H9 (cell line): Measurements from ENCODE around the gene CSRP3. TPM values are rescaled to one million over a fixed set of nuclear protein-coding genes. Genes with fewer than 3 reads are reported as not detected.

Experiments used
- DNase-seq: peaks from one replicate; pipeline ENCODE4 v3.0.0-alpha.2; 2017
- H2AFZ ChIP-seq: one replicate; pipeline ENCODE4 v1.6.1; 2013; ENCODE audit warnings: mild to moderate bottlenecking, low read length, control low read depth, moderate library complexity
- H2AK5ac ChIP-seq: 2 replicates; pipeline ENCODE4 v1.6.1; 2013; ENCODE audit warnings: low read length, control low read depth, mixed read lengths; ENCODE audit not compliant: insufficient read length
- H2BK120ac ChIP-seq: one replicate; pipeline ENCODE4 v1.6.1; 2013; ENCODE audit warnings: low read depth, mild to moderate bottlenecking, low read length, control low read depth, inconsistent platforms; ENCODE audit not compliant: poor library complexity, severe bottlenecking
- H2BK12ac ChIP-seq: 2 replicates; pipeline ENCODE4 v1.6.1; 2013; ENCODE audit warnings: low read length, control low read depth, mixed read lengths, low read depth; ENCODE audit not compliant: insufficient read length
- H2BK15ac ChIP-seq: 2 replicates; pipeline ENCODE4 v1.6.1; 2013; ENCODE audit warnings: low read depth, low read length, control low read depth
- H2BK20ac ChIP-seq: one replicate; pipeline ENCODE4 v1.6.1; 2013; ENCODE audit warnings: low read depth, mild to moderate bottlenecking, low read length, control low read depth, inconsistent platforms; ENCODE audit not compliant: poor library complexity, severe bottlenecking
- H2BK5ac ChIP-seq: 2 replicates; pipeline ENCODE4 v1.6.1; 2013; ENCODE audit warnings: low read length, control low read depth, mixed read lengths; ENCODE audit not compliant: insufficient read length
- H3K14ac ChIP-seq: 2 replicates; pipeline ENCODE4 v1.6.1; 2013; ENCODE audit warnings: low read length, control low read depth; ENCODE audit not compliant: insufficient read depth
- H3K18ac ChIP-seq: 2 replicates; pipeline ENCODE4 v1.6.1; 2013; ENCODE audit warnings: low read depth, mild to moderate bottlenecking, mixed read lengths, low read length, control low read depth; ENCODE audit not compliant: insufficient read length
- H3K23ac ChIP-seq: 2 replicates; pipeline ENCODE4 v1.6.1; 2013; ENCODE audit warnings: low read length, control low read depth, mixed read lengths, low read depth; ENCODE audit not compliant: insufficient read length
- H3K23me2 ChIP-seq: 2 replicates; pipeline ENCODE4 v1.6.1; 2013; ENCODE audit warnings: low read depth, mild to moderate bottlenecking, mixed read lengths, low read length, control low read depth; ENCODE audit not compliant: insufficient read length, poor library complexity, severe bottlenecking
- H3K27ac ChIP-seq: 2 replicates; pipeline ENCODE4 v1.5.1; 2013; ENCODE audit warnings: low read length, control low read depth, mixed read lengths, low read depth; ENCODE audit not compliant: insufficient read length
- H3K27me3 ChIP-seq: 2 replicates; pipeline ENCODE4 v1.6.1; 2013; ENCODE audit warnings: low read length, control low read depth, inconsistent platforms; ENCODE audit not compliant: insufficient read depth
- H3K4ac ChIP-seq: 2 replicates; pipeline ENCODE4 v1.6.1; 2013; ENCODE audit warnings: low read depth, mild to moderate bottlenecking, control low read depth, inconsistent platforms, low read length, moderate library complexity
- H3K4me1 ChIP-seq: 2 replicates; pipeline ENCODE4 v1.6.1; 2013; ENCODE audit warnings: low read length, control low read depth, inconsistent platforms; ENCODE audit not compliant: insufficient read depth
- H3K4me2 ChIP-seq: 2 replicates; pipeline ENCODE4 v1.6.1; 2013; ENCODE audit warnings: low read length, control low read depth, mixed read lengths; ENCODE audit not compliant: insufficient read length, insufficient read depth
- H3K56ac ChIP-seq: 2 replicates; pipeline ENCODE4 v1.6.1; 2013; ENCODE audit warnings: low read depth, mild to moderate bottlenecking, mixed read lengths, low read length, control low read depth; ENCODE audit not compliant: insufficient read length
- H3K79me1 ChIP-seq: 2 replicates; pipeline ENCODE4 v1.6.1; 2013; ENCODE audit warnings: low read depth, mild to moderate bottlenecking, moderate library complexity, low read length, control low read depth, inconsistent platforms; ENCODE audit not compliant: insufficient read depth, poor library complexity, severe bottlenecking
- H3K79me2 ChIP-seq: 2 replicates; pipeline ENCODE4 v1.6.1; 2013; ENCODE audit warnings: low read length, control low read depth, inconsistent platforms; ENCODE audit not compliant: insufficient read depth
- H3K9ac ChIP-seq: 2 replicates; pipeline ENCODE4 v1.6.1; 2013; ENCODE audit warnings: low read length, control low read depth, mixed read lengths; ENCODE audit not compliant: insufficient read length; ENCODE audit errors: extremely low read depth
- H3K9me3 ChIP-seq: one replicate; pipeline ENCODE4 v1.6.1; 2013; ENCODE audit warnings: low read depth, low read length, inconsistent platforms; ENCODE audit not compliant: control insufficient read depth
- H3T11ph ChIP-seq: one replicate; pipeline ENCODE4 v1.6.1; 2013; ENCODE audit warnings: mild to moderate bottlenecking, low read length, control low read depth, inconsistent platforms
- H4K20me1 ChIP-seq: one replicate; pipeline ENCODE4 v1.6.1; 2013; ENCODE audit not compliant: control insufficient read depth, insufficient read length, insufficient read depth
- H4K5ac ChIP-seq: 2 replicates; pipeline ENCODE4 v1.6.1; 2013; ENCODE audit warnings: low read depth, mild to moderate bottlenecking, mixed read lengths, low read length, control low read depth; ENCODE audit not compliant: insufficient read length
- H4K8ac ChIP-seq: replicated peaks from 2 replicates; pipeline ENCODE4 v1.6.1; 2013; ENCODE audit warnings: low read length, control low read depth, mixed read lengths, low read depth; ENCODE audit not compliant: insufficient read length
- H4K91ac ChIP-seq: 2 replicates; pipeline ENCODE4 v1.6.1; 2013; ENCODE audit warnings: low read depth, mild to moderate bottlenecking, moderate library complexity, mixed read lengths, low read length, control low read depth; ENCODE audit not compliant: insufficient read length
- H3K27ac Mint-ChIP-seq, 3 experiments: 2 replicates in 2 of 3; 3 replicates in 1 of 3; pipeline ENCODE4 v1.8.0; 2020 to 2021; ENCODE audit warnings: mixed read lengths in 3 of 3, mild to moderate bottlenecking in 1 of 3, moderate library complexity in 1 of 3
- H3K27me3 Mint-ChIP-seq: 2 replicates; pipeline ENCODE4 v1.8.0; 2021; ENCODE audit warnings: low read depth, mild to moderate bottlenecking, moderate library complexity, mixed read lengths
- H3K36me3 Mint-ChIP-seq, 3 experiments: 2 replicates in 2 of 3; 3 replicates in 1 of 3; pipeline ENCODE4 v1.8.0; 2020 to 2021; ENCODE audit warnings: low read depth in 3 of 3, mixed read lengths in 3 of 3; ENCODE audit not compliant: insufficient read depth in 1 of 3
- H3K4me1 Mint-ChIP-seq, 2 experiments: 2 replicates each; pipeline ENCODE4 v1.8.0; 2020; ENCODE audit warnings: mixed read lengths in 2 of 2
- H3K4me3 Mint-ChIP-seq, 2 experiments: 2 replicates in 1 of 2; 3 replicates in 1 of 2; pipeline ENCODE4 v1.8.0; 2020 to 2021; ENCODE audit warnings: mild to moderate bottlenecking in 2 of 2, mixed read lengths in 2 of 2, moderate library complexity in 1 of 2
- H3K9me3 Mint-ChIP-seq, 2 experiments: 2 replicates in 1 of 2; 3 replicates in 1 of 2; pipeline ENCODE4 v1.8.0; 2020; ENCODE audit warnings: mild to moderate bottlenecking in 2 of 2, mixed read lengths in 2 of 2, moderate library complexity in 1 of 2
- WGBS: extraction: QIAGEN DNeasy Blood & Tissue Kit; methylation state at CpG from one replicate; pipeline ENCODE4 v1.1.7; 2013; ENCODE audit warnings: missing lambda C conversion rate, low lambda C conversion rate, mixed read lengths; ENCODE audit not compliant: insufficient read length; ENCODE audit errors: extremely low coverage; 5-methylcytosine and 5-hydroxymethylcytosine counted together
- total RNA-seq: library from RNA; stranded (reverse); gene quantifications from 2 replicates; pipeline ENCODE4 v1.2.1, GENCODE V29; 2021
- TF ChIP-seq, protein P1 (sequence below): fragments of 200-600 bp; sonication (generic); conservative IDR thresholded peaks from 3 replicates; pipeline ENCODE4 v1.8.0; 2021; ENCODE audit warnings: antibody characterized with exemption, mild to moderate bottlenecking

The CSRP3 gene
- total RNA-seq, 1 experiment from 2014 or later = not detected

DNA sequence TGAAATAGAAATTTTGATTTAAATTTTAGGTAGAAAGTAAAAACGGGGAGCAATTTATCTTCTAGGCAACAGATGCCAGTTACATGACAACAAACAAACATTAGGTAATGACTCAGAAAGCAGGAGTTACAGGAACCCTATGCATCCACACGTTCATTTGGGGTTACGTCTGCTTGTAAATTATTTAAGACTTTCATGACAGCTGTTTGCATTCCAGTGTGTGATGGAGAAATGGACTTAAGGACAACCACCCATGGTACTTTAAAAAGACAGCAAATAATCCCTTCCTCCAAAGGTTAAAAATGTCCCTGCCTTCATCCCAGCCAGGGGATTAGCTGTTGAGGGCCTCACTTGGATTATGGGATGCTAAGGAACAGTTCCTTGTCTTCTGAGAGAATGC, 27.2 kb upstream of the CSRP3 start:
- no peak overlapping the region for H3K23ac ChIP-seq
- H2BK12ac ChIP-seq = no peak overlapping the region
- no peak overlapping the region for H3K27ac ChIP-seq
- H3T11ph ChIP-seq = no peak overlapping the region
- H3K27ac Mint-ChIP-seq = no peak overlapping the region
- no peak overlapping the region for H3K4me2 ChIP-seq
- H4K91ac ChIP-seq = no peak overlapping the region
- H3K27me3 ChIP-seq = no peaks in the 10 kb centered on the region
- no peak overlapping the region for H4K8ac ChIP-seq
- no peak overlapping the region for H2BK20ac ChIP-seq
- no peak for DNase-seq
- no peak overlapping the region for H2AFZ ChIP-seq
- H3K4me1 ChIP-seq = no peaks in the 10 kb centered on the region
- H3K79me1 ChIP-seq = no peaks in the 10 kb centered on the region
- H2AK5ac ChIP-seq = no peak overlapping the region
- no peak overlapping the region for H2BK15ac ChIP-seq
- no peaks in the 10 kb centered on the region for H4K20me1 ChIP-seq
- no peak overlapping the region for H2BK5ac ChIP-seq
- no peaks in the 10 kb centered on the region for H3K9me3 Mint-ChIP-seq
- no CpG with 5 or more reads among the region's 3 CpGs for WGBS
- H4K5ac ChIP-seq = no peak overlapping the region
- no peak overlapping the region for H3K18ac ChIP-seq
- no peaks in the 10 kb centered on the region for H3K79me2 ChIP-seq
- H3K56ac ChIP-seq = no peak overlapping the region
- H3K36me3 Mint-ChIP-seq = peaks cover 10 to 40% (median 37%) of the 10 kb centered on the region in 3 experiments; a peak in 6 of 7 replicates
- H3K14ac ChIP-seq = no peak overlapping the region
- no peaks in the 10 kb centered on the region for H3K27me3 Mint-ChIP-seq
- H3K4ac ChIP-seq = no peak overlapping the region
- no peaks in the 10 kb centered on the region for H3K23me2 ChIP-seq
- no peaks in the 10 kb centered on the region for H3K4me1 Mint-ChIP-seq
- no peaks in the 10 kb centered on the region for H3K9me3 ChIP-seq
- TF ChIP-seq, protein P1, sequence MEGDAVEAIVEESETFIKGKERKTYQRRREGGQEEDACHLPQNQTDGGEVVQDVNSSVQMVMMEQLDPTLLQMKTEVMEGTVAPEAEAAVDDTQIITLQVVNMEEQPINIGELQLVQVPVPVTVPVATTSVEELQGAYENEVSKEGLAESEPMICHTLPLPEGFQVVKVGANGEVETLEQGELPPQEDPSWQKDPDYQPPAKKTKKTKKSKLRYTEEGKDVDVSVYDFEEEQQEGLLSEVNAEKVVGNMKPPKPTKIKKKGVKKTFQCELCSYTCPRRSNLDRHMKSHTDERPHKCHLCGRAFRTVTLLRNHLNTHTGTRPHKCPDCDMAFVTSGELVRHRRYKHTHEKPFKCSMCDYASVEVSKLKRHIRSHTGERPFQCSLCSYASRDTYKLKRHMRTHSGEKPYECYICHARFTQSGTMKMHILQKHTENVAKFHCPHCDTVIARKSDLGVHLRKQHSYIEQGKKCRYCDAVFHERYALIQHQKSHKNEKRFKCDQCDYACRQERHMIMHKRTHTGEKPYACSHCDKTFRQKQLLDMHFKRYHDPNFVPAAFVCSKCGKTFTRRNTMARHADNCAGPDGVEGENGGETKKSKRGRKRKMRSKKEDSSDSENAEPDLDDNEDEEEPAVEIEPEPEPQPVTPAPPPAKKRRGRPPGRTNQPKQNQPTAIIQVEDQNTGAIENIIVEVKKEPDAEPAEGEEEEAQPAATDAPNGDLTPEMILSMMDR = no peak
- no peak overlapping the region for H2BK120ac ChIP-seq
- no peak overlapping the region for H3K9ac ChIP-seq
- H3K4me3 Mint-ChIP-seq = no peak overlapping the region
